ENCODE data around the gene IRF2.
"Not testable (repeated sequence)": the region's sequence is repeated elsewhere in the genome, so short reads cannot be mapped to it uniquely, and the experiment has no call there.

IRF2 gene

DNA sequence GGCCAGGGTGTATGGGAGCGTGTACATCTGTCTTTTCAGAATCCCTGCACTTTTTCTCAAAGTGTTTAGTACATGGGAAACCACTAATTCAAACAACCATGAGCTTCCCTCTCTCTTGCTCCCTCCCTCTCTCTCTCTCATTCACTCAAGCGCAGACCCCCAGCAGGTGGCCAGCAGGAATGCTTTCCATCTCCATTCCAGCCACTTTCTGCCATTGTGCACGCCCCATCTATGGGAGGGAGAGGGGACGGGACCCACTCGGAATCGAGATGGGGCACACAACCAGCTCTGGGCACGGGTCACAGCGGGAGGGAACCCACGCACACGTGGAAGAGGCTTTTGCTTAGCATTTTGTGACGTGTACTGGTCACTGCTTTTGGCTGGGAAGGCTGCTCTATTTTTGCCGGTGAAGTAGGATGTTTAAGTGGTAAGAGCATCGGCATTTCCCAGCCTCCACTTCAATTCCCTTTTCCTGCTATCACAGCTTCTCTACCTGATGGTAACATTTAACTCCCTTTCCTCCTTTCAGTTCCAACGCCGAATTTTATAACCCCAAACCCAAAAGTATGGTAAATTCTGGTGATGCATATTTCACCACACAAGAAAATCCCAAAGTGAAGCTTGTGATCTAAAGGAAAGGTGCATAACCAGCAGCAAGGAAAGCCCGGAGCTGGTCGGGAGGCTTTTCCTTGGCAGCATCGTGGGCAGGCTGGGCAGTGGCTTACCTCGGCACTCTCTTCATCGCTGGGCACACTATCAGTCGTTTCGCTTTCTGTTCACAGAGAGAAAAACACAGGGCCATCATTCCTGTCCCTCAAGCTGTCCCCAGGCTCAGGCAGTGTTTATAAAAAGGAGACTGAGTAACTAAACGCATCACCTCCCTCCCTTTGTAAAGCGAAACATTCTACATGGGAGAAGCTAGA, 84.1 kb downstream of the IRF2 start:
- no peak for DNase-seq (ENCODE audit: low spot score)

DNA sequence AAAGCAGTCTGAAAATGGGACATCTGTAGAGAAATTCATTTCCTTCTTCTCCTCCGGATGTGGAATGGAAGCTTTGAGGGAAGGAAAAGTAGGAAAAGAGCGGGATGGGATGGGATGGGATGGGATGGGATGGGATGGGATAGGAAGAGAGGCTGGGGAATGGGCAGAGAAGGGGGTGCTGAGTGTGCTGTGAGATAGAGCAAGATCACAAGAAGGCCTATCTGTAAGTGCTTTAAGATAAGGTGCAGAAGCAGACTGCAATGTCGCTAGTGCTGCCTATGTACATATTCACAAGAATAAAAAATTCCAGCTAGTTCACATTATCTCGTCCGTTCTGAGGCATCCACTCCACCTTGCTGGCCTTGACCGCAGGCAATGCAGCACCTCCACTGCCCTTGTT, 86.2 kb downstream of the IRF2 start:
- no peak for DNase-seq (ENCODE audit: low spot score)

DNA sequence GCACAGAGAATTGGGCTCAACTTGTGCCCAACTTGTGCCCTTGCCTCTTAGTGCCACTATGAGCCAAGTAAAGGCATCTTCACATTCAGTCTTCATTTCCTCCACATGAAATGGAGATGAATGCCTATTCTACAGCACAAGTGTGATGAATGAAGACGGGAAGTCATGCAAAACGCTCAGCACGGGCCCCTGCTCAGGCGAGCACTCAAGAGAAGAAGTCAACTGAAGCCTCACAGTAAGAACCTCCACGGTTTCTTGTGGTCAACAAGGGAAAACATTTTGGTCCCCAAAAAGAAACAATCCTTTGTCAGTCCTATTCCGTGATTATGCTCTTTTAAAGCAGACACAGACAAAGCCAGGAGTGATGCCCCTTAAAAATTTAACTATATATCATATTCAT, 87.0 kb downstream of the IRF2 start:
- DNase-seq (ENCODE audit: low spot score), result no peak

DNA sequence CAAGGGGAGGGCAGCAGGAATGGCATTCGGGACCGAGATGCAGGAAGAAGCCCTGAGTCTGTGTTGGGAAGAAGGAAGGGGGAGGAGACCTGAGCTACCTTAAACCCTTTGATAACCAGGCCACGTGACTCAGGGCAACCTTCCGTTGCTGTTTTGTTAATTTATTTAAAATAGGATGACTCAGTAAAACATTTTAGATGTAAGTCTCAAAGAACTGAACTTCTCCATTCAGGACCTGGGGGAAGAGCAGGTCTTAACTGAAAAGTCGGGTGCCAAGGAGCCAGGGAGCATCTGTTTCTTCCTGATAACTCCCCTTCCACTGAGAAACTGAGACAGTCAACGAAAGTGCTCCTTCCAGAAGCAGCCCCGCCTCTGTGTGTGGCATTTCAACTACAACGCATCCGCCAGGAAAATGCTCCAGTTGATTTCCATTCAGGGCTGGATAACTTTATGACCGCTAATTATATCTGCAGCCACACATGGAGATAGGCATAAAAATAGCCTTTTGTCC, 88.0 kb downstream of the IRF2 start:
- DNase-seq (ENCODE audit: low spot score), result no peak

DNA sequence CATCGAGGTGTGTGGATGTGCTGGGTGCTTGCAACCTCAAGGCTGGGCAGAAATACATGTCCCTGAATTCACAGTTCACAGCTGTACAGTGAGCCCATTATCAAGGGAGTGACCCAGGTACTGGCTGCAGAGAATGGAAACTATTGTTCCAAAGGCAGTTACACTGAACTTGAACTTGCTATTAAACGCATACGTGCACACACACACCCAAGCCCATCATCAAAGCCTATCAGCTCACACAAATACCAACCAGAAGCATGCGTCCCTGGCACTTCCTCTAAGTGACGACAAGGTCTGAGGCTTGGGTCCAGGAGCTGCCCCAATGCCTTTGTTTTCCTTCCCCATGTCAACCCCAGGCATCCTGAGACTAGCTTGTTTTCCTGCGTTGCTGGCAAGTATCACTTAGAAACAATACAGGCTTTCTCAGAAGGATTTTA, 88.6 kb downstream of the IRF2 start:
- DNase-seq (ENCODE audit: low spot score), result no peak

DNA sequence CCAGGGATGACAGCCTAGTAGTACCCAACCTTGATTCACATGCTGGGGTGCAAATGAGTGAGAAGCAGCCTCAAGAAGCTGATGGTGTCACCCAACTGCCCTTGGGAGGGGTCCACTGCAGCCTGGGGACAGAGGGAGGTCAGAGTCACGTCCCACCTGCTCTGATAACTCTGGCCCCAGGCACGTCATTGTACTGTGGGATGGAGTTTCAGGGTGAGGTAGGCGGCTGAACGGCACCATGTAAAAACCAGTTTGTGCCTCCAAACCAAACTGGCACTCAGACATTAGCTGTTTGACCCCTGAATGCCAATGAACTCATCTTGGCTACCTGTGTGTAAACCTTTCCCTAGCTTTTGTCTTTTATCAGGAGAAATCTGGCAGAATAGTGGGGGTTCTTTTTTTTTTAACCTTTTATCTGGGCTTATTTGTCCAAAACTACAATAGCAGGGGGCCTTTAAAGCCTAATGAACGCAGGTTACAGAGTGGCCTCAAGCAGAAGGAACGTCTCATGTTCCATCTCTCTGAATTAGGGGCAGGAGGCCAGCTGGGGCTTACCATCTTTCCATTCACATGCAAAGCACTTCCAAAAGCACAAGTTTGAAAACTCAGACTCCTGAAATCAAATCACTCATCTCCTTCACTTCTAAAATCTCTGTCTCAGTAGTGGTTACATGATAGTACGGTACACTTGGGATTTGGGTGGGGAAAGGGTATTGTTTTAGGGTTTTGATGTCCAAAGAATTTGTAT, 89.4 kb downstream of the IRF2 start:
- DNase-seq (ENCODE audit: low spot score), result no peak

DNA sequence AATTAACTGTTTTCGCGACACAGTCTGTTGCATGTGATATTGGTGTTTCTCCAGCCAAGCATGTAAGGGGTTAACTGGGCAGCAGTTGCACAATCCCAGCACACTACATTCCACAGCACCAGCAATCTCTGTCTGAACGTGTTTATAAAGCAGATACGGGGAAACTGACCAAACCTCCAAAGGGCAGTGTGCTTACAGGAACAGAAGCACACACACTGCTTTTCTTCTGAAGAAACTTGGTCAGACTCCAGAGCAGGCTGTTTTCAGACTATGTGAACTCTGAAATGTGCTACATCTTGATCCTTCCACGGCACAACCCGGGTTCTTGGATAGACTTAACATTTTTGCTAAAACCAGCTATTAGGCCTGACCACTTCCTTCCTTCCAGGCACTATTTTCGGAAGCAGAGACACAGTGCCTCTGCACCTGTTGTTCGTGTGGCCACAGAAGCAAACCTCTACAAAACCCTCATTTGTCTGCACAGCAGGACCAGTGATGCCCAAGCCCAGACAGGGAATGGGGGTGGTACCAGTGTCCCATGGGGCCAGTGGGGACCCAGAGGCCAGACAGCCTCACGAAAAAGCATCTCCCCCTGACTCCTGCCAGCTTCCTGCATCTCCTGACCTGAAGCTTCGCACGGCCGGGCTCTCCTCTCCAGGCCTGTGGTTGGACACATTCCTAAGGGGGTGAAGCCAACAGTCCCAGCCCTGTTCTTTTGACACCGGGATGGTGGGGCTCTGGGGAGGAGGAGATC, 90.1 kb downstream of the IRF2 start:
- DNase-seq (ENCODE audit: low spot score), result peak; percentile 20

DNA sequence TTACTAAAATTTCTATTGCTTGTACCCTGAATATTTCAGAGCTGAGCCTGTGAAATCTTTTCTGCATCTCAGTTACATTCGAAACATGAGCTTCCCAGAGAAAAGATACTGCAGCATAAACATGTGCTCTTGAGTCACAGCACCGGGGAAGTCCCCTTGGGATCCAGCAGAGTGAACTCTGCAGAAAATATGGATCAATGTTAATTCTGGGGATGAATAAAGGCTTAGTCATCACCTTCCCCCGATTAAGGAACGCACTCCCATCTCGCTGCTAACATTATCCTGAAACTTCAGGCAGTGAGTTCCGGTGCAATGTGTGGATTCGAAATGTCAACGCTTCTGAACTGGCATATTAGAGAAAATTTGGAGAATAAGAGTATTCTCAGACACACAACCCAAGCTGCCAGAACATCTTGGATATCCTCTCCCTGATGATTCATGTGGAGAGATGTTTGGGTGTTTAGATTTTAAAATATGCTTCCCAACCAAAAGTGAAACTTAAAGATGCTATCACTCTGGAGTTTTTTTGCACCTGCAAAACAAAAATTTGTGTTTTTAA, 90.8 kb downstream of the IRF2 start:
- no peak for DNase-seq (ENCODE audit: low spot score)

DNA sequence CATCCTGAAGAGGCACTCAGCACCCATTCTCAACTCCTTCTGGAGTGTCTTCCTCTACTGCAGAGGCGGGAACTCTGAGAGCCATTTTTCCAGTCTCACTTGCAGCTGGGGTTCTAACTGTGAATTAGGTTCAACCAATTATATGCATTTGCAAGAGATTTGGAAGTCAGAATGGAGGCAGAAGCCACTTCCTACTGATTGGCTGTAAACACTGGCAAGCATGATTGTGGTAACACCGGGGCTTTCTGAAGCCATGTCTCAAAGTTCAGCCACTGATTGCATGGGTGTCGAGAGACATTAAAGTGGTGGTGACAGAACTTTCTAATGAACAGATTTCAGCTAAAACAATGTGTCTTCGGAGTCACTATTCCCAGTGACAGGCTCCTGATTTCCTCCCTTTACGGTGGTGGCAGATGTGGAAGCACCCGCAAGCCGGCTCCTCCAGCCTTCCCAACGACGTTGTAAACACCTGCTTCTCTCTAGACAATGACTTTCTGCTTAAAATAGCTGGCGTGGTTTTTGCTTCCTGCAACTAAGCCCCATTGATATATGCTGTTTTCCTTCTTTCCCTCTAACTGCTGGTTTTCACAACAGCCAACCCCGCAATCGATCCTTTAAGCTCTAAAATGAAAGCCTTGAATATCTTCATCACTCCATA, 92.0 kb downstream of the IRF2 start:
- DNase-seq (ENCODE audit: low spot score), result no peak

DNA sequence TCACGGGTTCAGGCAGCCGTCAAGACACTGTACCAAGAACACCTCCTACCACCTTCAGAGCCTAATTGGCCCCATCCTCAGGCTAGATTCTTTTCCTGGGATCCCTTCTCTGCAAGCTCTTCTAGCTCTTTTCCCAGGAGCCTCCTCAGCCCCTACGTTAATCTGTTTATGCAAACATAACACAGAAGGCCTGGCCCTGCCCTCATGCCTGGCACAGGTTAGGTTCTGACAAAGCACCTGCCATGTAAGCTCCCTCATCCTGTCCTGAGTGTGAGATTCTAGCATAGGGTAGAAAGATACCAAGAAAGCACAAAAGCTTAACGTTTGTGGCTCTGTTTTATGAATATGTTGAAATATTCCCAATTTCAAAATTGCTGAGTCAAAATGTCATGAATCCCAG, 93.6 kb downstream of the IRF2 start:
- DNase-seq (ENCODE audit: low spot score), result no peak

DNA sequence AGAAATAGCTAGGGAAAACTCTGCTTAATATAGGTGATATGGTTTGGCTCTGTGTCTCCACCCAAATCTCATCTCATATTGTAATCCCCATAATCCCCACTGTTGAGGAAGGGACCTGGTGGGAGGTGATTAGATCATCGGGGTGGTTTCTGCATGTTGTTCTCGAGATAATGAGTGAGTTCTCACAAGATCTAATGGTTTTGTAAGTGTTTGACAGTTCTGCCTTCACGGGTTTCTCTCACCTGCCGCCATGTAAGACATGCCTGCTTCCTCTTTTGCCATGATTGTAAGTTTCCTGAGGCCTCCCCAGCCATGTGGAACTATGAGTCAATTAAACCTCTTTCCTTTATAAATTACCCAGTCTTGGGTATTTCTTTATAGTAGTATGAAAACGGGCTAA, 94.1 kb downstream of the IRF2 start:
- not testable (repeated sequence) for DNase-seq (ENCODE audit: low spot score)

DNA sequence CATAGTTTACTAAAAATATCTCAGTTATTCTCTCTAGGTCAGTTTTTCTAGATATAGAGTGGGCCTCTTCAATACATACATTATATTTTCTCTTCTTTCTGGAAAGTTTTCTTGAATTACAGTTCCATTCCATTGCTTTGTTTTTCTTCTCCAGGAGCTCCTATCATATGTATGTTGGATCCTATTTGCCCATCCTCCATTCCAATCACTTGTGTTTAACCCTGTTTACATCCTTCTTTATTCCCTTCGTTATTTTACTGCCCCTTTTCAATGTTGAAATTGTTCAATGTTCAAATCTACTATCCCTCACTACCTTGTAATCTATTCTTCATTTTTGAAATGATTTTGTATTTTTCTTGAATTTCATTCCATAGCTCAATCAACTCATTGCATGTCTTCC, 97.4 kb downstream of the IRF2 start:
- DNase-seq (ENCODE audit: low spot score), result no peak

DNA sequence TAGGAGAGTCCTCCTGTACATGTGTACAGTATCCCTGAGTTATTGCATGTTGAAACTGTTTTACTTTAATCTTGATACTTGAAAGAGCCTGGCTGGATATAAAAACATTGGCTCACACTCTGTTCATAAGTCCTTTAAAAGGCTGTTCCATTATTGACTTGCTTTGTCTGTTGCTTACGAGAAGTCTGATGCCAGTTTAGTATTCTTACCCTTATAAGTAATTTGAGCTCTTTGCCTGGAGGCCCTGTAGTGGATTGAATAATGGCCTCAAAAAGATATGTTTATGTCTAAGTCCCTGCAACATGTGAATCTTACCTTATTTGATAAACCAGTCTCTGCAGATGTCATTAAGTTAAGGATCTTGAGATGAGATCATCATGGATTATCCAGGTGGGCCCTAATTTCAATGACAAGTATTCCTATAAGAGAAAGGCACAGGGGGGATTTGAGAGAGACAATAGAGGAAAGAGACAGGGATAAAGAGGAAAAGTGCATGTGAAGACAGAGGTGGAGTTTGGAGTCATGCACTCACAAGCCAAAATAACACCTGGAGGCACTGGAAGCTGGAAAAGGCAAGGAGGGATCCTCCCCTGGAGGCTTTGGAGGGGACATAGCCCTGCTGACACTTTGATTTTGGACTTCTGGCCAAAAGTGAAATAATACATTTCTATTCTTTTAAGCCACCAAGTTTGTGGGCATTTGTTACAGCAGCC, 98.1 kb downstream of the IRF2 start:
- DNase-seq (ENCODE audit: low spot score), result no peak

DNA sequence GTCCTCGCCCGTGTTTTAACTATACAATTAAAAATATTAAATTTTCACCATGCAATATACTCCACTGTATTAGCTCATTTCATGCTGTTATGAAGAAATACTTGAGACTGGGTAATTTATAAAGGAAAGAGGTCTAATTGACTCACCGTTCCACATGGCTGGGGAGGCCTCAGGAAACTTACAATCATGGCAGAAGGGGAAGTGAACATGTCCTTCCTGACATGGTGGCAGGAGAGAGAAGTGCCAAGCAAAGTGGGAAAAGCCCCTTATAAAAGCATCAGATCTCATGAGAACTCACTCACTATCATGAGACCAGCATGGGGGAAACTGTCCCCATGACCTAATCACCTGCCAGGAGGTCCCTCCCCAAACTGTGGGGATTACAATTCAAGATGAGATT, 98.7 kb downstream of the IRF2 start:
- DNase-seq (ENCODE audit: low spot score), result not testable (repeated sequence)

DNA sequence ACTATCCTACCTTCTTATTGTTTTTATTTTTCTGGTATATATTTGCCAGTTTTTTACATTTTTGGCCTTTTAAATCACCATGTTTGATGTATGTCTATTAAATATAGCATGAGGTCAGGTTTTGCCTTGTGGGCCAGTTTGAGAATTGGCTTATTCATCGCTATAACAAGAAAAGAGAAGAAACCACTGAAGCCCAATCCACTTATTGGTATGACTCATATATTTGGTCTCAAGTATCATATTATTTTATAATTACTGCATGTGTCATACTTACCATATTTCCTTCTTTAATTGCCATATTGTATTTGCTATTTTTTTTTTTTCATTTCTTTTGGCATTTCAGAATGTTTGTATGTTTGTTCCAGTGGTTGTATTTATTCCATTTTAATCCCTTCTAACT, 99.3 kb downstream of the IRF2 start:
- no peak for DNase-seq (ENCODE audit: low spot score)

DNA sequence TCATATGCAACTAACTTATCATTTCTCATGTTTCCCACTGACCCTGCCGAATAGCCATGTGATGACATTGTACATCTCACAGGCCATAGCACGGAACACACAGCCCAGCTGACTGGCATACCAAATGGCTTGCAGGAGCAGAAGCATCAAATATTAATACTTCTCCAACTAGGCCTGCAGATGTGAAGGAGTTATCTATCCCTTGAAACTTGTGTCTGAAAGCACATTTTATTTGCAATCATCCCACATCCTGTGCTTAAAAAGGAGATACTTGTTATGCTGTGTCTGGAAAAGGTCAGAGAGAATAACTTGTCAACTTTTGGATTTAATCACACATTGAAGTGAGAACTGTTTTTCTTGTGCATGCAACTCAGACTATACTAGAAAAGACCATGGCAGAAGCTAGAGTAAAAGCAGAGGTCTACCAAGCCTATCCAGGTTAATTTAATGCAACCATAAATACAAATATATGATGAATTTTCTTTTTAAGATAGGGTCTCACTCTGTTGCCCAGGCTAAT, 100.4 kb downstream of the IRF2 start:
- DNase-seq (ENCODE audit: low spot score), result no peak

DNA sequence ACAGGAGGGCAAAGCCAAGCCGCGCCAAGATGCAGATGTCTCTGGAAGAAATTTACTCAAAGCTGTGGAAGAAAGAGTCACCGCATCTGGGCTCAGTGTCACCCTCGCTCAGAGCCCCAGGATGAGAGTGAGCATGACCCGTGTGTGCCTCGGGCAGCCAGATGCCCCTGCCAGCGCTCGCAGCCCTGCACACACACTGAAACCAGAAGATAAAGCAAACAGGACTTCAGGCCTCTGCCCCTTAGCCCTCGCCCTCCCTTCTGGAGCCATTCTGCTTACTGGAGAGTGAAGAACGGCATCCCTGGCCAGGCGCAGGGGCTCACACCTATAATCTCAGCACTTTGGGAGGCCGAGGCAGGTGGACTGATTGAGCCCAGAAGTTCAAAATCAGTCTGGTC, 103.0 kb downstream of the IRF2 start:
- DNase-seq (ENCODE audit: low spot score), result no peak

DNA sequence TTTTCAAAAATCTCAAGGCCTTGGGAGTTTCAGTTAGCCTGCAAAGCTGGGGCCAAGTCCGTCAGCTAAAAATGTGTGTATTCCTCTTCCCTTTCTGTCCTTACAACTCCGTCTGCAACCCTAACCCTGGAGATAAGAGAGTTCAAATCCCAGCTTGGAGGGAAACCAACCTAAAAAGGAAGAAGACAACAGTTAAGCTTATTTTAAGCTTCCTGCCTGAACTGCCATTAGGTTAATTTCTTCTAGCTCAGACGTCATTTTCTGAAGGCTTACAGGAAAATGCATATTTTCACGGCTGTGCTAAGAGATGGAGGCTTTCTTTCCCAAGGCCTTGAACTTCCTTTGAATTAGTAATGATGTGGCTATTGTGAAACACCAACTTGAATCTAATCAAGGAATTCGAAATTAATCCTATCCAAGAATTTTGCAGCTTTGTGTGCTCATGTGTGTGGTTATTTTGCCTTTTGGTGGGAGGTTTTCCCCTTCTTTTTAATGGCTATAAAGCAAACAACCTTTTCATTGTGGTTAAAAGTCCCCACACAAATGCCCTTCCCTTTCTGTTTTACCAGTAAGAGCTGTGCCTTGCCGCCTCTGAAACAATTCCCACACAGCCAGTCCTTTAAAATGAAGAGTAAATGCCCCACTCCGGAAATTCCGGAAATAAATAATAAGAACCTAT, 103.5 kb downstream of the IRF2 start:
- DNase-seq (ENCODE audit: low spot score), result no peak

DNA sequence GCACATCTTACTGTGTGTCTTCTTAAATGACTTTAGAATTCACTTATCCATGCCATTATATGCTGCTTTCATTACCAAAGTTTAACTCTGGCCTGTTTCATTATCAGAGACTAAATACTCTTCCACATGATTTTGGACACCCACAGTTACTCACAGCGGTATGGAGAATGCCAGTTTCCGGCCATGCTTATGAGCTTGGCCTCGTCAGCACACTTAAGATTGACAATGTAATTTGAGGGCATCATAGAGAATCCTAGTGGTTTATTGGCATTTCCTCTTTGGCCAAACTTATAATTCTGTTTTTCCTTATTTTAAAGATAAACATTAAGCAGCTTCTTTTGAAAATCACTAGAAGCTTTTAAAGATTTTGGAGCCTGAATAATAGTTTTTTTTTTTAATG, 104.5 kb downstream of the IRF2 start:
- DNase-seq (ENCODE audit: low spot score), result no peak

DNA sequence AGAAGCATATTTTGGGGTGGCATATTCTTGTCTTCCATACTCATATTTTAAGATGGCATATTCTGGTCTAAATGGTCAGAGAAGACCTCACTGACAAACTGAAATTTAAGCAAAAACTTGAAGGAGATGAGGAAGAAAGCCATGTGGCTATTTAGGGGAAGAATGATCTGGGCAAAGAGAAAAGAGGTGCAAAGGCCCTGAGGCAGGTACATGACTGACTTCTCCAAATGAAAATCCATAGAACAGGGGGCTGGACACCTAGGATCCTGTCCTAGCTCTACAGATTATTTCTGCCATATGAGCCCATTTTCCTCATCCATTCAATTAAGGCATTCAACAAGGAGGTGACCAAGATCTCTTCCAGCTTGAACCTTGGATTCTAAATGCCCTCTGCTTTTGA, 105.6 kb downstream of the IRF2 start:
- DNase-seq (ENCODE audit: low spot score), result no peak

All from CD4-positive, alpha-beta T cell treated with Interleukin-15 for 4 hours (primary cell).